Brain microvascular endothelial cell (primary cell): ENCODE data around the gene FRMD5.
"Not testable (repeated sequence)": the region's sequence is repeated elsewhere in the genome, so short reads cannot be mapped to it uniquely, and the experiment has no call there.

Experiments
- DNase-seq: peaks from one replicate; pipeline ENCODE4 v3.0.0-alpha.2; 2020
- H3K27ac ChIP-seq: fragments of 250-450 bp; sonication (Bioruptor Pico); 2 replicates; pipeline ENCODE4 v1.5.1; 2020; ENCODE audit warnings: mild to moderate bottlenecking, moderate library complexity
- H3K27me3 ChIP-seq: fragments of 250-450 bp; sonication (Bioruptor Pico); replicated peaks from 2 replicates; pipeline ENCODE4 v1.5.1; 2020; ENCODE audit warnings: mild to moderate bottlenecking
- H3K36me3 ChIP-seq: fragments of 250-450 bp; sonication (Bioruptor Pico); replicated peaks from 2 replicates; pipeline ENCODE4 v1.5.1; 2020; ENCODE audit warnings: mild to moderate bottlenecking
- H3K4me3 ChIP-seq: 2 replicates; pipeline ENCODE4 v1.5.1; 2011; ENCODE audit warnings: low read depth, mild to moderate bottlenecking, control low read depth, low read length, moderate library complexity
- CTCF ChIP-seq: IDR thresholded peaks from 2 replicates; pipeline ENCODE4 v1.5.1; 2011; ENCODE audit warnings: low read depth, mild to moderate bottlenecking, moderate library complexity, low read length, control low read depth, inconsistent platforms; ENCODE audit errors: missing control alignments
- in situ Hi-C: cut with HindIII; loops from 2 replicates; pipeline ENCODE4 v1.10.0; 2017; ENCODE audit warnings: low sequenced_read_pairs, low pct_ligation_motif_present

Gene FRMD5

GRCh38 chr15:44035781-44036699, 159.0 kb downstream of the FRMD5 start:
- no peak overlapping the region for H3K4me3 ChIP-seq
- no peak overlapping the region for H3K27ac ChIP-seq
- DNase-seq, result no peak
- in situ Hi-C loops, result no loop called here
- H3K27me3 ChIP-seq, result no peaks in the 10 kb centered on the region
- no peaks in the 10 kb centered on the region for H3K36me3 ChIP-seq
- no peak for TF ChIP-seq CTCF

- Histone ChIP-seq H3K27ac (no peak overlapping the region), H3K36me3 (no peaks in the 10 kb centered on the region), H3K4me3 (no peak overlapping the region), H3K27me3 (no peaks in the 10 kb centered on the region)
- peak; percentile 56 for DNase-seq
- no peak for TF ChIP-seq CTCF
- in situ Hi-C loops, result no loop called here
Observed at GRCh38 chr15:44034933-44035624, 160.0 kb downstream of the FRMD5 start.

GRCh38 chr15:44034334-44034733, 160.7 kb downstream of the FRMD5 start:
- Histone ChIP-seq H3K27me3 (no peaks in the 10 kb centered on the region), H3K4me3 (no peak overlapping the region), H3K27ac (no peak overlapping the region), H3K36me3 (no peaks in the 10 kb centered on the region)
- no peak for DNase-seq
- no peak for TF ChIP-seq CTCF
- in situ Hi-C loops, result no loop called here

GRCh38 chr15:44033894-44034293, 161.2 kb downstream of the FRMD5 start:
- H3K27ac ChIP-seq, result no peak overlapping the region
- H3K4me3 ChIP-seq, result no peak overlapping the region
- H3K36me3 ChIP-seq, result no peaks in the 10 kb centered on the region
- in situ Hi-C loops, result no loop called here
- DNase-seq, result peak; percentile 71
- TF ChIP-seq CTCF, result no peak
- no peaks in the 10 kb centered on the region for H3K27me3 ChIP-seq

- in situ Hi-C loops, result not testable (repeated sequence)
Observed at GRCh38 chr15:44032820-44033219, 162.3 kb downstream of the FRMD5 start.

GRCh38 chr15:44029940-44030568, 165.0 kb downstream of the FRMD5 start:
- Histone ChIP-seq H3K27ac (no peak overlapping the region), H3K36me3 (no peaks in the 10 kb centered on the region), H3K4me3 (no peak overlapping the region), H3K27me3 (no peaks in the 10 kb centered on the region)
- no peak for TF ChIP-seq CTCF
- in situ Hi-C loops, result no loop called here
- no peak for DNase-seq

More at GRCh38 chr15:44032820-44033219, 162.3 kb downstream of the FRMD5 start:
- H3K27me3 ChIP-seq, H3K4me3 ChIP-seq, H3K27ac ChIP-seq, H3K36me3 ChIP-seq, DNase-seq: not testable (repeated sequence)
